HCT116 (cell line): ENCODE data around the gene ENPP3. TPM values are rescaled to one million over a fixed set of nuclear protein-coding genes. Genes with fewer than 3 reads are reported as not detected.

Experiments used
- ATAC-seq: fragments of 200-7000 bp; cut with Tn5 transposase; 2 replicates; pipeline ENCODE4 v1.9.1; 2020; ENCODE audit warnings: mild to moderate bottlenecking, moderate library complexity
- BruUV-seq: library from RNA; stranded (reverse); fragments of 400-500 nt; replicated peaks from 2 replicates; lab custom pipeline; 2021; lab: Mats Ljungman, UMichigan
- CTCF ChIA-PET: fragments of 300-600 bp; sonication (Branson Sonifier 250); formaldehyde crosslinking; loops from one replicate; lab custom pipeline; 2021; ENCODE audit warnings: antibody characterized with exemption; lab: Charles Lee
- POLR2A ChIA-PET: fragments of 300-600, 350-600 bp; sonication (Branson Sonifier 250); formaldehyde crosslinking; loops from one replicate; lab custom pipeline; 2021; ENCODE audit warnings: antibody characterized with exemption; lab: Charles Lee
- RAD21 ChIA-PET, 2 experiments: fragments of 300-600 bp; sonication (Branson Sonifier 250); formaldehyde crosslinking; loops; one replicate each; lab custom pipeline; 2023; ENCODE audit warnings: low total read pairs in 2 of 2; ENCODE audit not compliant: uncharacterized antibody in 2 of 2, unreplicated experiment in 2 of 2, low non-redundant PET in 1 of 2; lab: Charles Lee
- DNase-seq: peaks from one replicate; pipeline ENCODE4 v3.0.0-alpha.2; 2010; ENCODE audit warnings: low read depth, low spot score
- H2AFZ ChIP-seq: fragments of 200-600 bp; shearing (Covaris generic), sonication (generic); 2 replicates; pipeline ENCODE4 v1.6.1; 2017; ENCODE audit warnings: low read depth, mixed run types, mixed read lengths, antibody characterized with exemption, low read length; ENCODE audit not compliant: poor library complexity, severe bottlenecking
- H3K27ac ChIP-seq: 2 replicates; pipeline ENCODE4 v1.5.1; 2012; ENCODE audit warnings: low read depth, low read length
- H3K27me3 ChIP-seq: fragments of 200-600 bp; sonication (generic); 2 replicates; pipeline ENCODE4 v1.6.1; 2016; ENCODE audit warnings: mixed run types, low read length, mixed read lengths; ENCODE audit not compliant: insufficient read depth
- H3K36me3 ChIP-seq, 2 experiments: fragments of 200-500 bp in 1 of 2; fragments of 200-600 bp in 1 of 2; sonication (Bioruptor generic) in 1 of 2; sonication (generic) in 1 of 2; 2 replicates each; pipeline versions ENCODE4 v1.5.1 to v1.6.1; 2014 to 2016; ENCODE audit warnings: low read length in 2 of 2, inconsistent platforms in 1 of 2, mixed read lengths in 1 of 2, mixed run types in 1 of 2; ENCODE audit not compliant: insufficient read depth in 2 of 2, control insufficient read depth in 1 of 2
- H3K4me1 ChIP-seq, 2 experiments: fragments of 200-600 bp in 1 of 2; sonication (generic) in 1 of 2; 2 replicates each; pipeline versions ENCODE4 v1.5.1 to v1.6.1; 2012 to 2017; ENCODE audit warnings: low read length in 2 of 2, inconsistent platforms in 1 of 2, mild to moderate bottlenecking in 1 of 2, mixed read lengths in 1 of 2, mixed run types in 1 of 2, moderate library complexity in 1 of 2; ENCODE audit not compliant: insufficient read depth in 2 of 2, control insufficient read depth in 1 of 2
- H3K4me2 ChIP-seq: fragments of 200-600 bp; sonication (generic); 2 replicates; pipeline ENCODE4 v1.6.1; 2017; ENCODE audit warnings: mixed run types, low read length, mixed read lengths
- H3K4me3 ChIP-seq, 2 experiments: fragments of 200-600 bp in 1 of 2; sonication (generic) in 1 of 2; replicated peaks in 1 of 2; 2 replicates each; pipeline ENCODE4 v1.5.1; 2011 to 2016; ENCODE audit warnings: low read length in 2 of 2, control low read depth in 1 of 2, low read depth in 1 of 2, mild to moderate bottlenecking in 1 of 2, mixed read lengths in 1 of 2, mixed run types in 1 of 2
- H3K79me2 ChIP-seq: fragments of 200-600 bp; sonication (generic); 2 replicates; pipeline ENCODE4 v1.6.1; 2017; ENCODE audit warnings: mild to moderate bottlenecking, mixed run types, low read length, moderate library complexity, mixed read lengths; ENCODE audit not compliant: insufficient read depth
- H3K9ac ChIP-seq: fragments of 200-600 bp; sonication (generic); 2 replicates; pipeline ENCODE4 v1.6.1; 2016; ENCODE audit warnings: low read length, mixed read lengths
- H3K9me2 ChIP-seq: fragments of 200-600 bp; sonication (generic), shearing (Covaris generic); 2 replicates; pipeline ENCODE4 v1.6.1; 2017; ENCODE audit warnings: mixed run types, mild to moderate bottlenecking, moderate library complexity; ENCODE audit not compliant: insufficient read depth
- H3K9me3 ChIP-seq, 2 experiments: fragments of 200-500 bp in 1 of 2; fragments of 200-600 bp in 1 of 2; sonication (Bioruptor generic) in 1 of 2; sonication (generic) in 1 of 2; 2 replicates each; pipeline ENCODE4 v1.6.1; 2014 to 2017; ENCODE audit warnings: low read length in 2 of 2, mixed read lengths in 2 of 2, inconsistent platforms in 1 of 2, low read depth in 1 of 2, mild to moderate bottlenecking in 1 of 2, mixed run types in 1 of 2, moderate library complexity in 1 of 2; ENCODE audit not compliant: control insufficient read depth in 1 of 2, insufficient read depth in 1 of 2
- H4K20me1 ChIP-seq: fragments of 200-600 bp; sonication (generic), shearing (Covaris generic); 2 replicates; pipeline ENCODE4 v1.6.1; 2017; ENCODE audit warnings: mixed run types, mild to moderate bottlenecking, moderate library complexity; ENCODE audit not compliant: insufficient read depth
- ATF3 ChIP-seq: IDR thresholded peaks from 2 replicates; pipeline ENCODE4 v1.6.1; 2012
- CEBPB ChIP-seq: IDR thresholded peaks from 2 replicates; pipeline ENCODE4 v1.6.1; 2012; ENCODE audit warnings: low read depth
- ELF1 ChIP-seq: IDR thresholded peaks from 2 replicates; pipeline ENCODE4 v1.6.1; 2012; ENCODE audit warnings: low read depth, borderline replicate concordance
- EZH2 ChIP-seq: fragments of 200-600 bp; sonication (generic); IDR thresholded peaks from 2 replicates; pipeline ENCODE4 v1.6.1; 2017; ENCODE audit warnings: antibody characterized with exemption, mixed run types
- POLR2A ChIP-seq: IDR thresholded peaks from 2 replicates; pipeline ENCODE4 v1.7.0; 2011; ENCODE audit warnings: borderline replicate concordance; ENCODE audit not compliant: insufficient read depth, insufficient read length; ENCODE audit errors: extremely low read depth
- POLR2AphosphoS5 ChIP-seq: IDR thresholded peaks from 2 replicates; pipeline ENCODE4 v1.6.1; 2011; ENCODE audit warnings: mild to moderate bottlenecking, low read depth, low read length, moderate library complexity
- SP1 ChIP-seq: IDR thresholded peaks from 2 replicates; pipeline ENCODE4 v1.6.1; 2012; ENCODE audit warnings: low read depth
- SRF ChIP-seq: IDR thresholded peaks from 2 replicates; pipeline ENCODE4 v1.6.1; 2012; ENCODE audit warnings: low read depth
- YY1 ChIP-seq: IDR thresholded peaks from 2 replicates; pipeline ENCODE4 v1.6.1; 2011; ENCODE audit warnings: low read length, low read depth, moderate library complexity, mild to moderate bottlenecking; ENCODE audit not compliant: insufficient replicate concordance; ENCODE audit errors: extremely low read depth
- ZBTB33 ChIP-seq: IDR thresholded peaks from 2 replicates; pipeline ENCODE4 v1.6.1; 2011; ENCODE audit warnings: mild to moderate bottlenecking, low read length, moderate library complexity; ENCODE audit not compliant: insufficient replicate concordance; ENCODE audit errors: extremely low read depth
- ZFX ChIP-seq: fragments of 450-650 bp; IDR thresholded peaks from 2 replicates; pipeline ENCODE4 v1.6.1; 2017
- ZNF274 ChIP-seq: fragments of 200-500 bp; sonication (Bioruptor generic); IDR thresholded peaks from 2 replicates; pipeline ENCODE4 v1.6.1; 2014; ENCODE audit warnings: mild to moderate bottlenecking, low read depth, low read length, inconsistent platforms
- intact Hi-C: fragments of 100-400 bp; cut with micrococcal nuclease; formaldehyde crosslinking; loops from 2 replicates; pipeline ENCODE4 v1.10.0; 2022
- total RNA-seq: library from RNA; stranded (reverse); gene quantifications from one replicate; pipeline ENCODE4 v1.2.1, GENCODE V29; 2021; ENCODE audit not compliant: unreplicated experiment

The ENPP3 gene
- total RNA-seq, 1 experiment from 2014 or later, result 0.15 TPM

DNA sequence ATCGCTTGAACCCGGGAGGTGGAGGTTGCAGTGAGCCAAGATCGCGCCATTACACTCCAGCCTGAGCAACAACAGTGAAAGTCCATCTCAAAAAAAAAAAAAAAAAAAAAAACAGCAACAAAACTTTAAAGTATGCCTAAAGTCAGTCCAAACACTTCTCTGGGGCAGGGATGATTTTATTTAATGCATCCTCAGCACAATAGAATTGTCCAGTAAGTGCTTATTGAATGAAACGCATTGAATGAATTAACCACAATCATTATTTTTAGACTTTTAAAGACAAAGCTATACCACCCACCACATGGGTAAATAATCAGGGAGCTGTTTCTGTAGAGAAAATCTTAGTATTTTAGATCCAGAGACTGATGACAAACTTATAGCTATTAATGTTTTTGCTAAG, 90.4 kb downstream of the ENPP3 start:
- no TSS peak for BruUV-seq
- ChIA-PET RAD21 (no interaction called here), POLR2A (no interaction called here), CTCF (no interaction called here)
- H3K27me3 ChIP-seq, result no peaks in the 10 kb centered on the region
- no peaks in the 10 kb centered on the region for H3K79me2 ChIP-seq
- H3K4me3 ChIP-seq, result no peak overlapping the region
- no peaks in the 10 kb centered on the region for H3K9me3 ChIP-seq
- no peak overlapping the region for H3K27ac ChIP-seq
- H3K9ac ChIP-seq, result no peak overlapping the region
- no peaks in the 10 kb centered on the region for H4K20me1 ChIP-seq
- ATAC-seq (no peak), DNase-seq (no peak)
- TF ChIP-seq EZH2 (no peak), SRF (no peak), ZFX (no peak)
- no peaks in the 10 kb centered on the region for H3K4me1 ChIP-seq
- H3K36me3 ChIP-seq, result no peaks in the 10 kb centered on the region
- intact Hi-C loops, result no loop called here
- H3K4me2 ChIP-seq, result no peak overlapping the region
- H2AFZ ChIP-seq, result no peak overlapping the region
- no peaks in the 10 kb centered on the region for H3K9me2 ChIP-seq

- no peak for DNase-seq
- TF ChIP-seq ATF3 (no peak), ELF1 (no peak), ZNF274 (no peak), SRF (no peak), ZBTB33 (no peak), CEBPB (no peak), YY1 (no peak), POLR2A (no peak), SP1 (no peak), POLR2AphosphoS5 (no peak)
- TF ChIP-seq, all 23 proteins: peak for 0
- H3K27me3 ChIP-seq, result no peaks in the 10 kb centered on the region
- no peaks in the 10 kb centered on the region for H3K9me3 ChIP-seq
- no peaks in the 10 kb centered on the region for H4K20me1 ChIP-seq
- no peak for ATAC-seq
- ChIA-PET RAD21 (no interaction called here), CTCF (no interaction called here), POLR2A (no interaction called here)
- BruUV-seq, result no TSS peak
- no peak overlapping the region for H3K4me3 ChIP-seq
- no peaks in the 10 kb centered on the region for H3K4me1 ChIP-seq
- H2AFZ ChIP-seq, result no peak overlapping the region
- H3K9ac ChIP-seq, result no peak overlapping the region
- H3K79me2 ChIP-seq, result no peaks in the 10 kb centered on the region
- no peaks in the 10 kb centered on the region for H3K36me3 ChIP-seq
- H3K9me2 ChIP-seq, result no peaks in the 10 kb centered on the region
- no peak overlapping the region for H3K27ac ChIP-seq
- intact Hi-C loops, result no loop called here
- H3K4me2 ChIP-seq, result no peak overlapping the region
These were observed 90.8 kb downstream of the ENPP3 start for GRCh38 chr6:131727868-131728267.
